ENCODE measurements around the gene AHSG.

AHSG gene

DNA sequence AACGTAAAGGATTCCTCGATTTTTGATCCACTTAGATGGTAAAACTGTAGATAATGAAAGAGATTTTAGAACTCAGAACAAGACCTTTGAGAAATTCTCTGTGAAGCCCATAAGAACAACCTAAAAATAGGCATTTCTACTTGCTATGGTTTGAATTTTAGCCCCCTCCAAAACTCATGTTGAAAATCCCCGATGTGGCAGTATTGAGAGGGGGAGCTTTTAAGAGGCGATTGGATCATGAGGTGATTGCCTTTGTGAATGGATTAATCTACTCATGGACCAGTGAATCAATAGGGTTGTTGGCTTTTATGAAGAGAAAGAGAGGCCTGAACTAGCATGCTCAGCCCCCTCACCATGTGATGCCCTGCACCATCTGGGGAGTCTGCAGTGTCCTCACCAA is 20.2 kb upstream of the AHSG start (continued):
- TF ChIP-seq ZNF473 (tag by site-specific recombination; IDR thresholded peaks at IDR 0.05), result no peak
- no peak for TF ChIP-seq ZNF140 (tag by site-specific recombination; IDR thresholded peaks at IDR 0.05)

DNA sequence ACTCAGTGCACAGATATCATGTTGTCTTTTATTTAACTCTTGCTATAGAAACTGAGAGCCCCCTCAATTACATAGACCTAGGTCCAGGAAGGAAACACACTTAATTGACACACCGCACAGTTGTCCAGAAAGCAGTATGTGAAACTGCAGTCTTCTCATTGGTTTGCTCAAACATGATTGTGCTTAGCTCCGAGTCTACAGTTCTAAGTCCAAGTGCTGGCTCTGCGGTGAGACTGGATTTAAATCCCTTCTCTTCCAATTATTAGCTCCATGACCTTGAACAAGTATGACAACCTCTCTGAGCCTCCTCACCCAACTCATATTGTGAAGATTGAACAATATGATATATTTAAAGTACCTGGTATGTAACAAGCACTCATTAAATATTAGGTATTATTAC is 19.0 kb upstream of the AHSG start:
- H3K9me3 ChIP-seq (ENCODE audit: control insufficient read depth, insufficient read depth, low read depth, low read length), result no peaks in the 10 kb centered on the region
- no peaks in the 10 kb centered on the region for H3K4me1 ChIP-seq (ENCODE audit: control insufficient read depth, insufficient read depth, low read length)
- H3K36me3 ChIP-seq (ENCODE audit: control insufficient read depth in 2 of 2, insufficient read depth in 1 of 2, low read length in 2 of 2), result no peaks in the 10 kb centered on the region
- no peak overlapping the region for H3K4me3 ChIP-seq (ENCODE audit: low read depth, low read length)
- no peak overlapping the region for H3K27ac ChIP-seq (ENCODE audit: extremely low read depth, low read depth, low read length)
- CTCF ChIA-PET, result interaction anchor here (0.5 kb wide), 1 partner anchor 26 kb away, joined by 3 read pairs; no protein-coding TSS in a partner anchor
- POLR2A ChIA-PET, result no interaction called here
- TF ChIP-seq, protein P1, sequence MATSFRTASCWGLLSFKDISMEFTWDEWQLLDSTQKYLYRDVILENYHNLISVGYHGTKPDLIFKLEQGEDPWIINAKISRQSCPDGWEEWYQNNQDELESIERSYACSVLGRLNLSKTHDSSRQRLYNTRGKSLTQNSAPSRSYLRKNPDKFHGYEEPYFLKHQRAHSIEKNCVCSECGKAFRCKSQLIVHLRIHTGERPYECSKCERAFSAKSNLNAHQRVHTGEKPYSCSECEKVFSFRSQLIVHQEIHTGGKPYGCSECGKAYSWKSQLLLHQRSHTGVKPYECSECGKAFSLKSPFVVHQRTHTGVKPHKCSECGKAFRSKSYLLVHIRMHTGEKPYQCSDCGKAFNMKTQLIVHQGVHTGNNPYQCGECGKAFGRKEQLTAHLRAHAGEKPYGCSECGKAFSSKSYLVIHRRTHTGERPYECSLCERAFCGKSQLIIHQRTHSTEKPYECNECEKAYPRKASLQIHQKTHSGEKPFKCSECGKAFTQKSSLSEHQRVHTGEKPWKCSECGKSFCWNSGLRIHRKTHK (tag by site-specific recombination; IDR thresholded peaks at IDR 0.05), result no peak
- no peak for TF ChIP-seq SP2 (tag by site-specific recombination; IDR thresholded peaks at IDR 0.05)
- no peak for TF ChIP-seq ZXDB (tag by site-specific recombination; IDR thresholded peaks at IDR 0.05)
- TF ChIP-seq ZSCAN23 (tag by site-specific recombination; IDR thresholded peaks at IDR 0.05), result no peak
- no peak for TF ChIP-seq KLF8 (tag by site-specific recombination; IDR thresholded peaks at IDR 0.05)

DNA sequence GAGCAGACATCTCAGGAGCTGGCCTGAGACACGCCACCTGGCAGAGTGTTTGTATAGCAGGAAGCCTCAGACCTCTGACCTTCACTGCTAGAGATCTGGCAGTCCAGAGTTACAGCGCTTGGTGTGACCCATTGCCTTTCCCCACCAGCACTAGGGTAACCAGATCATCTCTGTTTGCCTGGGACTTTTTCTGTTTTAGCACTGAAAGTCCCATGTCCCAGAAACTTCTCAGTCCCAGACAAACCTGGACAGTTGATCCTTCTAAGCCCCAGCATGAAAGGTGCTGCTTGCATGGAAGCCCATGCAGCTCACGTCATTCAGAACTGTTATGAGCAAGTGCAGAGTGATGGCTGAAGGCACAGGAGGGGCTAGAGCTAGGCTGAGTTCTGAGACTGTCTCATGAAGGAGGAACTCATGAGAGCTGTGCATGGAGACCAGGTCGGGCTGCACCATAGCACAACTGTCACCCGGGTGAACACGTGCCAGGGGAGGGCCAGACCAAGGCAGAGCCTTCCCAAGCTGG is 18.2 kb upstream of the AHSG start:
- TF ChIP-seq SETDB1 (IDR thresholded peaks at IDR 0.05; ENCODE audit: insufficient read length, low read length), result no peak
- TF ChIP-seq ZNF354C (tag by site-specific recombination; IDR thresholded peaks at IDR 0.05; ENCODE audit: borderline replicate concordance, low read depth), result no peak
- no peak for TF ChIP-seq ZBTB48 (tag by site-specific recombination; IDR thresholded peaks at IDR 0.05)
- TF ChIP-seq ZNF214 (tag by site-specific recombination; IDR thresholded peaks at IDR 0.05; ENCODE audit: borderline replicate concordance), result no peak
- no peak for TF ChIP-seq ZFP69B (tag by site-specific recombination; IDR thresholded peaks at IDR 0.05)
- no peak for TF ChIP-seq GFI1B (tag by site-specific recombination; IDR thresholded peaks at IDR 0.05)
- TF ChIP-seq ZNF830 (tag by site-specific recombination; IDR thresholded peaks at IDR 0.05; ENCODE audit: low read depth), result no peak
- no peak for TF ChIP-seq OVOL3 (tag by site-specific recombination; IDR thresholded peaks at IDR 0.05)
- no peak for TF ChIP-seq ZNF426 (tag by site-specific recombination; IDR thresholded peaks at IDR 0.05)
- TF ChIP-seq, protein P2, sequence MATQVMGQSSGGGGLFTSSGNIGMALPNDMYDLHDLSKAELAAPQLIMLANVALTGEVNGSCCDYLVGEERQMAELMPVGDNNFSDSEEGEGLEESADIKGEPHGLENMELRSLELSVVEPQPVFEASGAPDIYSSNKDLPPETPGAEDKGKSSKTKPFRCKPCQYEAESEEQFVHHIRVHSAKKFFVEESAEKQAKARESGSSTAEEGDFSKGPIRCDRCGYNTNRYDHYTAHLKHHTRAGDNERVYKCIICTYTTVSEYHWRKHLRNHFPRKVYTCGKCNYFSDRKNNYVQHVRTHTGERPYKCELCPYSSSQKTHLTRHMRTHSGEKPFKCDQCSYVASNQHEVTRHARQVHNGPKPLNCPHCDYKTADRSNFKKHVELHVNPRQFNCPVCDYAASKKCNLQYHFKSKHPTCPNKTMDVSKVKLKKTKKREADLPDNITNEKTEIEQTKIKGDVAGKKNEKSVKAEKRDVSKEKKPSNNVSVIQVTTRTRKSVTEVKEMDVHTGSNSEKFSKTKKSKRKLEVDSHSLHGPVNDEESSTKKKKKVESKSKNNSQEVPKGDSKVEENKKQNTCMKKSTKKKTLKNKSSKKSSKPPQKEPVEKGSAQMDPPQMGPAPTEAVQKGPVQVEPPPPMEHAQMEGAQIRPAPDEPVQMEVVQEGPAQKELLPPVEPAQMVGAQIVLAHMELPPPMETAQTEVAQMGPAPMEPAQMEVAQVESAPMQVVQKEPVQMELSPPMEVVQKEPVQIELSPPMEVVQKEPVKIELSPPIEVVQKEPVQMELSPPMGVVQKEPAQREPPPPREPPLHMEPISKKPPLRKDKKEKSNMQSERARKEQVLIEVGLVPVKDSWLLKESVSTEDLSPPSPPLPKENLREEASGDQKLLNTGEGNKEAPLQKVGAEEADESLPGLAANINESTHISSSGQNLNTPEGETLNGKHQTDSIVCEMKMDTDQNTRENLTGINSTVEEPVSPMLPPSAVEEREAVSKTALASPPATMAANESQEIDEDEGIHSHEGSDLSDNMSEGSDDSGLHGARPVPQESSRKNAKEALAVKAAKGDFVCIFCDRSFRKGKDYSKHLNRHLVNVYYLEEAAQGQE (tag by site-specific recombination; IDR thresholded peaks at IDR 0.05), result no peak
- TF ChIP-seq, protein P3, sequence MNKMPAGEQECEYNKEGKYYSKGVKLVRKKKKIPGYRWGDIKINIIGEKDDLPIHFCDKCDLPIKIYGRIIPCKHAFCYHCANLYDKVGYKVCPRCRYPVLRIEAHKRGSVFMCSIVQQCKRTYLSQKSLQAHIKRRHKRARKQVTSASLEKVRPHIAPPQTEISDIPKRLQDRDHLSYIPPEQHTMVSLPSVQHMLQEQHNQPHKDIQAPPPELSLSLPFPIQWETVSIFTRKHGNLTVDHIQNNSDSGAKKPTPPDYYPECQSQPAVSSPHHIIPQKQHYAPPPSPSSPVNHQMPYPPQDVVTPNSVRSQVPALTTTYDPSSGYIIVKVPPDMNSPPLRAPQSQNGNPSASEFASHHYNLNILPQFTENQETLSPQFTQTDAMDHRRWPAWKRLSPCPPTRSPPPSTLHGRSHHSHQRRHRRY (tag by site-specific recombination; IDR thresholded peaks at IDR 0.05), result no peak
- ChIA-PET CTCF (no interaction called here), POLR2A (interaction anchor here (0.9 kb wide), 1 partner anchor 24 kb away, joined by 3 read pairs; the partner anchor contains the start of gene DNAJB11)
- Histone ChIP-seq H3K4me1 (ENCODE audit: control insufficient read depth, insufficient read depth, low read length) (no peaks in the 10 kb centered on the region), H3K4me3 (ENCODE audit: low read depth, low read length) (no peak overlapping the region), H3K36me3 (ENCODE audit: control insufficient read depth in 2 of 2, insufficient read depth in 1 of 2, low read length in 2 of 2) (no peaks in the 10 kb centered on the region), H3K27ac (ENCODE audit: extremely low read depth, low read depth, low read length) (no peak overlapping the region), H3K9me3 (ENCODE audit: control insufficient read depth, insufficient read depth, low read depth, low read length) (no peaks in the 10 kb centered on the region)
